Cardiac muscle cell (in vitro differentiated cells and primary cell): ENCODE measurements around the gene CSTB. TPM values are rescaled to one million over a fixed set of nuclear protein-coding genes. Genes with fewer than 3 reads are reported as not detected.

Experiments
- DNase-seq, 2 donors: peaks; one replicate each; pipeline versions ENCODE4 v3.0.0 to v3.0.0-alpha.2; 2010 to 2017; ENCODE audit warnings: low read depth in 1 of 2, low spot score in 1 of 2
- H3K27ac ChIP-seq: fragments of 200-600 bp; sonication (generic); 2 replicates; pipeline ENCODE4 v1.5.1; 2016
- H3K27me3 ChIP-seq: fragments of 200-600 bp; sonication (generic); 2 replicates; pipeline ENCODE4 v1.6.0; 2016; ENCODE audit warnings: control low read depth
- H3K36me3 ChIP-seq: fragments of 200-600 bp; sonication (generic); 2 replicates; pipeline ENCODE4 v1.5.1; 2016; ENCODE audit warnings: control low read depth
- H3K4me1 ChIP-seq: fragments of 200-600 bp; sonication (generic); 2 replicates; pipeline ENCODE4 v1.8.1; 2017; ENCODE audit warnings: low read depth, mild to moderate bottlenecking, mixed run types
- H3K4me3 ChIP-seq: fragments of 200-600 bp; sonication (generic); 2 replicates; pipeline ENCODE4 v1.5.1; 2016; ENCODE audit warnings: mild to moderate bottlenecking
- H3K9me3 ChIP-seq: fragments of 200-600 bp; sonication (generic); 2 replicates; pipeline ENCODE4 v1.5.1; 2017; ENCODE audit warnings: low read depth, mild to moderate bottlenecking, control low read depth
- polyA plus RNA-seq: library from polyadenylated mRNA; unstranded; fragments of >200 nt; fragmentation: Nextera tagmentation; extraction: Ambion mirVana; gene quantifications from 2 replicates; pipeline ENCODE4 v1.2.1, GENCODE V29; 2016
- total RNA-seq: library from RNA; depleted of rRNA; stranded (reverse); fragments of >200 nt; gene quantifications from 2 replicates; pipeline ENCODE4 v1.2.3, GENCODE V29; 2016
- TF ChIP-seq, protein P1 (sequence below): IDR thresholded peaks from 2 replicates; pipeline ENCODE4 v1.5.1; 2012; ENCODE audit warnings: low read depth, mild to moderate bottlenecking, low read length

The CSTB gene
- total and polyA plus RNA-seq, 2 experiments from 2014 or later: 9.8 to 83.3 TPM

DNA sequence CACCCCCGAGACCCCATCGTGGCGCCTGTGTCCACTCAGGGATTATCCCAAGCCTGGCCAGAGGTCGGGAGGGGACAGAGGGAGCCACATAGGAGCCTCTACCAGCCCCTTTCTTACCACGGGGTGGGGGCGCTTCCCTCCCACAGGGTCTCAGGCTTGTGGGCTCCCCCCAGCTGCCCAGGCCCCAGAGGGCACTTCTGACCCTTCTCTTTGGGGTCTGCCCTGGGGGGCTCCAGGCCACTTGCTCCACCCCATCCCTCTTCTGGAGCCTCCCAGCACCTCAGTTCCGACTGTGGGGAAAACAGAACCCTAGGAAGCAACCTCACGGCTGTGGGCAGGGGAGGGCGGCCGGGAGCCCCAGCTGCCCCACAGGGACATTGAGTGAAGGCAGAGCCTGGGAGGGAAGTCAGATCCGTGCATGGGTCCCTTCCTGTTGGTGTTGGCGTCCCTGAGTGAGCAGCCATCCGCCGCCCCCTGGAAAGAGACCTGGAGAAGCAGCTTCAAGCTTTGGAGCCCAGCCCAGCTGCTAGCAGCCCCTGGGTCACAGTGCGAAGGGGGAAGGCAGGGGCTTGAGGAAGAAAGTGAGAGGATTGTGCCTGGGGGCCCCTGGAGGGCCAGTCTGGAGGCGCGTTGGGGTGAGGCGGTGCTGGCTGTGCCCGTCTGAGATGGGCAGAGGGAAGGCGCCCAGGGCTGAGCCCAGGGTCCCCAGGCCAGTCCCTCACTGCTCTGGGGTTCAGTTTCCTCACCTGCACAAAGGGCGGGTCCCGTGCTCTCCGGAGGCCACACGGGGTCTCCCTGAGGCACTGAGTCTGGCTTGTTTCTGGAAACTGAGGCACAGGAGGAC is 35.4 kb upstream of the CSTB start:
- no peak for DNase-seq
- H3K36me3 ChIP-seq: no peaks in the 10 kb centered on the region
- H3K27ac ChIP-seq: no peak overlapping the region
- H3K9me3 ChIP-seq: no peaks in the 10 kb centered on the region
- TF ChIP-seq, protein P1, sequence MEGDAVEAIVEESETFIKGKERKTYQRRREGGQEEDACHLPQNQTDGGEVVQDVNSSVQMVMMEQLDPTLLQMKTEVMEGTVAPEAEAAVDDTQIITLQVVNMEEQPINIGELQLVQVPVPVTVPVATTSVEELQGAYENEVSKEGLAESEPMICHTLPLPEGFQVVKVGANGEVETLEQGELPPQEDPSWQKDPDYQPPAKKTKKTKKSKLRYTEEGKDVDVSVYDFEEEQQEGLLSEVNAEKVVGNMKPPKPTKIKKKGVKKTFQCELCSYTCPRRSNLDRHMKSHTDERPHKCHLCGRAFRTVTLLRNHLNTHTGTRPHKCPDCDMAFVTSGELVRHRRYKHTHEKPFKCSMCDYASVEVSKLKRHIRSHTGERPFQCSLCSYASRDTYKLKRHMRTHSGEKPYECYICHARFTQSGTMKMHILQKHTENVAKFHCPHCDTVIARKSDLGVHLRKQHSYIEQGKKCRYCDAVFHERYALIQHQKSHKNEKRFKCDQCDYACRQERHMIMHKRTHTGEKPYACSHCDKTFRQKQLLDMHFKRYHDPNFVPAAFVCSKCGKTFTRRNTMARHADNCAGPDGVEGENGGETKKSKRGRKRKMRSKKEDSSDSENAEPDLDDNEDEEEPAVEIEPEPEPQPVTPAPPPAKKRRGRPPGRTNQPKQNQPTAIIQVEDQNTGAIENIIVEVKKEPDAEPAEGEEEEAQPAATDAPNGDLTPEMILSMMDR: no peak
- no peaks in the 10 kb centered on the region for H3K27me3 ChIP-seq
- no peak overlapping the region for H3K4me3 ChIP-seq
- no peaks in the 10 kb centered on the region for H3K4me1 ChIP-seq

GRCh38 chr21:43810505-43811261 is 34.6 kb upstream of the CSTB start:
- H3K9me3 ChIP-seq: no peaks in the 10 kb centered on the region
- H3K4me1 ChIP-seq: no peaks in the 10 kb centered on the region
- peak; percentile 74 to 83 for DNase-seq
- no peak overlapping the region for H3K4me3 ChIP-seq
- no peaks in the 10 kb centered on the region for H3K36me3 ChIP-seq
- TF ChIP-seq, protein P1: peak; percentile 96
- H3K27ac ChIP-seq: no peak overlapping the region
- H3K27me3 ChIP-seq: no peaks in the 10 kb centered on the region

- no peaks in the 10 kb centered on the region for H3K27me3 ChIP-seq
- TF ChIP-seq, protein P1: no peak
- no peaks in the 10 kb centered on the region for H3K4me1 ChIP-seq
- H3K9me3 ChIP-seq: no peaks in the 10 kb centered on the region
- H3K4me3 ChIP-seq: no peak overlapping the region
- H3K36me3 ChIP-seq: no peaks in the 10 kb centered on the region
- H3K27ac ChIP-seq: no peak overlapping the region
- no peak for DNase-seq
Measured at GRCh38 chr21:43809853-43810504, 33.9 kb upstream of the CSTB start.

- Histone ChIP-seq H3K27me3 (no peaks in the 10 kb centered on the region), H3K4me1 (no peaks in the 10 kb centered on the region), H3K9me3 (no peaks in the 10 kb centered on the region), H3K4me3 (no peak overlapping the region), H3K27ac (no peak overlapping the region), H3K36me3 (no peaks in the 10 kb centered on the region)
- DNase-seq: no peak
- TF ChIP-seq, protein P1: no peak
Measured at GRCh38 chr21:43809346-43809799, 33.3 kb upstream of the CSTB start.

DNA sequence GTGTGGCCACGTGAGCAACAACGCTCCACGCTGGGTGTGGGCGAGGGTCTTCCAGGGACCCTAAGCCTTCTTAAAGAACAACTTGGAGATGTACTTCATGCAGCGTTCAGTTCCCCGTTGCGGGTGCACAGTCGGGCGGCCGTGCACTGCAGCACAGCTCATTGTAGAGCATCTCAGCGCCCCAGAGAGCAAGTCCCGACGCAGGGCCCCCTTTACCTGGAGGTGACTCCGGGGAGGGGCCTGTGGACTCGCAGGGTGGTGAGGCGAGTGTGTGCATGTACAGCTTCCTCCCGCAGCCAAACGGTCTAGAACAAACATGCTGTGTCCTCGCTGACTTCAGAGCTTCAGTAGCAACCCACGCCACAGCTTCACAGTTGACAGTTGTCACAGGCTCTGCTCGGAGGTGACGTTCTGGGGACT is 32.7 kb upstream of the CSTB start:
- H3K27me3 ChIP-seq: no peaks in the 10 kb centered on the region
- H3K4me3 ChIP-seq: no peak overlapping the region
- H3K4me1 ChIP-seq: no peaks in the 10 kb centered on the region
- no peaks in the 10 kb centered on the region for H3K9me3 ChIP-seq
- no peaks in the 10 kb centered on the region for H3K36me3 ChIP-seq
- H3K27ac ChIP-seq: no peak overlapping the region
- DNase-seq: no peak
- TF ChIP-seq, protein P1: no peak
